HFF-Myc (cell line): Measurements from ENCODE around the gene SULT4A1.

Source experiments
- DNase-seq: peaks from one replicate; pipeline ENCODE4 v3.0.0-alpha.2; 2011; ENCODE audit warnings: low read depth; ENCODE audit errors: extremely low read depth
- H3K4me3 ChIP-seq: replicated peaks from 2 replicates; pipeline ENCODE4 v1.5.1; 2011; ENCODE audit warnings: low read depth, mild to moderate bottlenecking, control low read depth, low read length
- TF ChIP-seq, protein P1 (sequence below): IDR thresholded peaks from 2 replicates; pipeline ENCODE4 v1.5.1; 2012; ENCODE audit warnings: mild to moderate bottlenecking, low read depth, low read length, control low read depth; ENCODE audit errors: missing control alignments

The SULT4A1 gene

GRCh38 chr22:43818981-43819380, 43.3 kb downstream of the SULT4A1 start:
- DNase-seq: no peak
- TF ChIP-seq, protein P1, sequence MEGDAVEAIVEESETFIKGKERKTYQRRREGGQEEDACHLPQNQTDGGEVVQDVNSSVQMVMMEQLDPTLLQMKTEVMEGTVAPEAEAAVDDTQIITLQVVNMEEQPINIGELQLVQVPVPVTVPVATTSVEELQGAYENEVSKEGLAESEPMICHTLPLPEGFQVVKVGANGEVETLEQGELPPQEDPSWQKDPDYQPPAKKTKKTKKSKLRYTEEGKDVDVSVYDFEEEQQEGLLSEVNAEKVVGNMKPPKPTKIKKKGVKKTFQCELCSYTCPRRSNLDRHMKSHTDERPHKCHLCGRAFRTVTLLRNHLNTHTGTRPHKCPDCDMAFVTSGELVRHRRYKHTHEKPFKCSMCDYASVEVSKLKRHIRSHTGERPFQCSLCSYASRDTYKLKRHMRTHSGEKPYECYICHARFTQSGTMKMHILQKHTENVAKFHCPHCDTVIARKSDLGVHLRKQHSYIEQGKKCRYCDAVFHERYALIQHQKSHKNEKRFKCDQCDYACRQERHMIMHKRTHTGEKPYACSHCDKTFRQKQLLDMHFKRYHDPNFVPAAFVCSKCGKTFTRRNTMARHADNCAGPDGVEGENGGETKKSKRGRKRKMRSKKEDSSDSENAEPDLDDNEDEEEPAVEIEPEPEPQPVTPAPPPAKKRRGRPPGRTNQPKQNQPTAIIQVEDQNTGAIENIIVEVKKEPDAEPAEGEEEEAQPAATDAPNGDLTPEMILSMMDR: no peak
- no peak overlapping the region for H3K4me3 ChIP-seq

GRCh38 chr22:43817402-43817801, 44.9 kb downstream of the SULT4A1 start:
- TF ChIP-seq, protein P1: no peak
- no peak for DNase-seq
- no peak overlapping the region for H3K4me3 ChIP-seq

DNA sequence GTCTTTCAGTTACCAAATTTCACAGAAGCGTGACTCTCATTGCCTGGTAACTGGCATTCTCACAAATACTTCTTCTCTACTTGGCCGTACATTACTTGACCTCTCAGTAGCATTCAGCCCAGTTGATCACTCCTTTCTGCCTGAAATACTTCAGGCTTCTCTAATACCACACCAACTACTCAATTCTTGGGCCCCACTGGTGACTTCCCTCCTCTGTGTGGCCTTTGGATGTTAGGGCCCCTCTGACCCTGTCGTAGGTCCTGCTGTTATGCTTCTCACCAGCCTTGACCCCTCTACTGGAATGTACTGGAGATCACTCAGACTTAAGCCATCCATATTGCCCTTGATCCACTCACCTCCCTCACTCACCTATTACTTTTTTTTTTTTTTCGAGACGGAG, 48.0 kb downstream of the SULT4A1 start:
- no peak for DNase-seq
- TF ChIP-seq, protein P1: no peak
- H3K4me3 ChIP-seq: no peak overlapping the region

- TF ChIP-seq, protein P1: no peak
- DNase-seq: no peak
- H3K4me3 ChIP-seq: peak overlapping the region; percentile 87
Measured at GRCh38 chr22:43812890-43813289, 49.4 kb downstream of the SULT4A1 start.

- DNase-seq: peak; percentile 82
- TF ChIP-seq, protein P1: no peak
- H3K4me3 ChIP-seq: peak within 1 kb of the TSS; percentile 87
Measured at GRCh38 chr22:43812149-43812842, 50.0 kb downstream of the SULT4A1 start, which contains the start of gene EFCAB6. Gene EFCAB6 (minus strand): TSS chr22:43812305. CDS start chr22:43782318, 29,987 bp downstream.

DNA sequence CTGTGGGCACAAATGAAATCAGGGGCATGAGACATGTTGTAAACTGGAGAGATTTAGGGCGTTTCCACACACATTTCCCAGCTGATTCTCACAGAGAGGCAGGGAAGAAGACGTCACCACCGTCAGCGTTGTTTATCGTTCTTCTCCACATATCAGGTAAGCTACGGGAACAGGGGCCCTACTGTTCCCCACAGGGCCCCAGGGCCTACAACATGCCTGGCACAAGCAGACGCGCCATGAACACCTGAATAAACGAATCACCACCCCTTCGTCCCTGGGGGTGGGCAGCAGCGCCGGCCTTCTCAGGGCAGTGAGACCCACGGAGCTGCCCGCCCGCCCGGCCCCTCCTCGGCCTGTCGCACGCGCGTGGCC, 50.5 kb downstream of the SULT4A1 start:
- no peak for DNase-seq
- TF ChIP-seq, protein P1: no peak
- peak overlapping the region; percentile 87 for H3K4me3 ChIP-seq
